ENCODE results near the gene TMEM126B. TPM values are rescaled to one million over a fixed set of nuclear protein-coding genes. Genes with fewer than 3 reads are reported as not detected.
"Not testable (repeated sequence)": the region's sequence is repeated elsewhere in the genome, so short reads cannot be mapped to it uniquely, and the experiment has no call there.

The TMEM126B gene
- total RNA-seq, 1 donor from 2014 or later: 51.3 TPM

- H4K20me1 ChIP-seq (ENCODE audit: insufficient read depth, low read length): peaks cover 12% of the 10 kb centered on the region
- Mint-ChIP-seq H3K4me1 (ENCODE audit: low read depth, unreplicated experiment) (peaks cover 4% of the 10 kb centered on the region), H3K4me3 (ENCODE audit: unreplicated experiment) (no peak overlapping the region), H3K27me3 (ENCODE audit: low read depth, unreplicated experiment) (no peaks in the 10 kb centered on the region), H3K9me3 (ENCODE audit: unreplicated experiment) (peaks cover 2% of the 10 kb centered on the region), H3K27ac (ENCODE audit: unreplicated experiment) (no peak overlapping the region), H3K36me3 (ENCODE audit: low read depth, unreplicated experiment) (peaks cover 4% of the 10 kb centered on the region)
- H3K27me3 ChIP-seq (ENCODE audit: insufficient read depth, low read length): no peaks in the 10 kb centered on the region
- H3K9ac ChIP-seq (ENCODE audit: low read length): no peak overlapping the region
- peaks cover 35% of the 10 kb centered on the region for H3K36me3 ChIP-seq (ENCODE audit: insufficient read depth, low read length)
- H3K4me2 ChIP-seq (ENCODE audit: low read length): no peak overlapping the region
- no peak overlapping the region for H2AFZ ChIP-seq (ENCODE audit: low read depth, low read length)
- DNase-seq (ENCODE audit: low read depth): no peak
- no peaks in the 10 kb centered on the region for H3K9me3 ChIP-seq (ENCODE audit: insufficient read depth, low read depth, low read length)
- peaks cover 3% of the 10 kb centered on the region for H3K4me1 ChIP-seq (ENCODE audit: insufficient read depth, low read length)
- no peak overlapping the region for H3K4me3 ChIP-seq (ENCODE audit: insufficient read depth, low read depth, low read length)
- TF ChIP-seq, protein P1, sequence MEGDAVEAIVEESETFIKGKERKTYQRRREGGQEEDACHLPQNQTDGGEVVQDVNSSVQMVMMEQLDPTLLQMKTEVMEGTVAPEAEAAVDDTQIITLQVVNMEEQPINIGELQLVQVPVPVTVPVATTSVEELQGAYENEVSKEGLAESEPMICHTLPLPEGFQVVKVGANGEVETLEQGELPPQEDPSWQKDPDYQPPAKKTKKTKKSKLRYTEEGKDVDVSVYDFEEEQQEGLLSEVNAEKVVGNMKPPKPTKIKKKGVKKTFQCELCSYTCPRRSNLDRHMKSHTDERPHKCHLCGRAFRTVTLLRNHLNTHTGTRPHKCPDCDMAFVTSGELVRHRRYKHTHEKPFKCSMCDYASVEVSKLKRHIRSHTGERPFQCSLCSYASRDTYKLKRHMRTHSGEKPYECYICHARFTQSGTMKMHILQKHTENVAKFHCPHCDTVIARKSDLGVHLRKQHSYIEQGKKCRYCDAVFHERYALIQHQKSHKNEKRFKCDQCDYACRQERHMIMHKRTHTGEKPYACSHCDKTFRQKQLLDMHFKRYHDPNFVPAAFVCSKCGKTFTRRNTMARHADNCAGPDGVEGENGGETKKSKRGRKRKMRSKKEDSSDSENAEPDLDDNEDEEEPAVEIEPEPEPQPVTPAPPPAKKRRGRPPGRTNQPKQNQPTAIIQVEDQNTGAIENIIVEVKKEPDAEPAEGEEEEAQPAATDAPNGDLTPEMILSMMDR (IDR thresholded peaks at IDR 0.05; ENCODE audit: insufficient read depth, low read depth, low read length): no peak
- TF ChIP-seq EZH2 (IDR thresholded peaks at IDR 0.05; ENCODE audit: insufficient read depth, low read length): no peak
- H3K79me2 ChIP-seq (ENCODE audit: insufficient read depth, low read length): peaks cover 44% of the 10 kb centered on the region
- no peak for FAIRE-seq
- H3K27ac ChIP-seq (ENCODE audit: low read depth, low read length): no peak overlapping the region
These were observed 24.5 kb downstream of the TMEM126B start for GRCh38 chr11:85652786-85653447.

- H3K4me3 ChIP-seq (ENCODE audit: insufficient read depth, low read depth, low read length); H2AFZ ChIP-seq (ENCODE audit: low read depth, low read length); H3K4me1 Mint-ChIP-seq (ENCODE audit: low read depth, unreplicated experiment); H3K9me3 Mint-ChIP-seq (ENCODE audit: unreplicated experiment); H3K36me3 Mint-ChIP-seq (ENCODE audit: low read depth, unreplicated experiment); DNase-seq (ENCODE audit: low read depth); H3K4me3 Mint-ChIP-seq (ENCODE audit: unreplicated experiment); H3K4me2 ChIP-seq (ENCODE audit: low read length); FAIRE-seq; H3K9me3 ChIP-seq (ENCODE audit: insufficient read depth, low read depth, low read length); H3K9ac ChIP-seq (ENCODE audit: low read length); H3K27ac ChIP-seq (ENCODE audit: low read depth, low read length); H3K4me1 ChIP-seq (ENCODE audit: insufficient read depth, low read length); H3K27me3 Mint-ChIP-seq (ENCODE audit: low read depth, unreplicated experiment); H3K27ac Mint-ChIP-seq (ENCODE audit: unreplicated experiment); H3K27me3 ChIP-seq (ENCODE audit: insufficient read depth, low read length): not testable (repeated sequence)
- peaks cover 44% of the 10 kb centered on the region for H3K79me2 ChIP-seq (ENCODE audit: insufficient read depth, low read length)
- peaks cover 24% of the 10 kb centered on the region for H4K20me1 ChIP-seq (ENCODE audit: insufficient read depth, low read length)
- peaks cover 44% of the 10 kb centered on the region for H3K36me3 ChIP-seq (ENCODE audit: insufficient read depth, low read length)
These were observed 25.9 kb downstream of the TMEM126B start for GRCh38 chr11:85654343-85654742.

- H3K27ac Mint-ChIP-seq (ENCODE audit: unreplicated experiment): no peak overlapping the region
- H3K4me3 Mint-ChIP-seq (ENCODE audit: unreplicated experiment): peak overlapping the region; percentile 12
- H3K36me3 ChIP-seq (ENCODE audit: insufficient read depth, low read length): peaks cover 48% of the 10 kb centered on the region
These were observed 28.4 kb downstream of the TMEM126B start for GRCh38 chr11:85656777-85657176.

More at GRCh38 chr11:85656777-85657176, 28.4 kb downstream of the TMEM126B start:
- Histone ChIP-seq H3K4me1 (ENCODE audit: insufficient read depth, low read length) (peaks cover 13% of the 10 kb centered on the region), H3K27ac (ENCODE audit: low read depth, low read length) (no peak overlapping the region), H3K27me3 (ENCODE audit: insufficient read depth, low read length) (no peaks in the 10 kb centered on the region), H4K20me1 (ENCODE audit: insufficient read depth, low read length) (peaks cover 46% of the 10 kb centered on the region), H3K79me2 (ENCODE audit: insufficient read depth, low read length) (peaks cover 59% of the 10 kb centered on the region), H3K9ac (ENCODE audit: low read length) (no peak overlapping the region), H3K4me2 (ENCODE audit: low read length) (no peak overlapping the region), H2AFZ (ENCODE audit: low read depth, low read length) (no peak overlapping the region), H3K4me3 (ENCODE audit: insufficient read depth, low read depth, low read length) (no peak overlapping the region), H3K9me3 (ENCODE audit: insufficient read depth, low read depth, low read length) (no peaks in the 10 kb centered on the region)
- peaks cover 26% of the 10 kb centered on the region for H3K4me1 Mint-ChIP-seq (ENCODE audit: low read depth, unreplicated experiment)
- TF ChIP-seq EZH2 (IDR thresholded peaks at IDR 0.05; ENCODE audit: insufficient read depth, low read length): no peak
- TF ChIP-seq, protein P1 (IDR thresholded peaks at IDR 0.05; ENCODE audit: insufficient read depth, low read depth, low read length): no peak
- H3K9me3 Mint-ChIP-seq (ENCODE audit: unreplicated experiment): no peaks in the 10 kb centered on the region
- no peak for DNase-seq (ENCODE audit: low read depth)
- peaks cover 9% of the 10 kb centered on the region for H3K36me3 Mint-ChIP-seq (ENCODE audit: low read depth, unreplicated experiment)
- no peak for FAIRE-seq
- no peaks in the 10 kb centered on the region for H3K27me3 Mint-ChIP-seq (ENCODE audit: low read depth, unreplicated experiment)

Data from astrocyte (in vitro differentiated cells and primary cell).